ENCODE data around the gene SLC16A12. TPM values are rescaled to one million over a fixed set of nuclear protein-coding genes. Genes with fewer than 3 reads are reported as not detected.
A peak's percentile ranks its signal among the peaks of the same experiment; 100 is the strongest.

Gene SLC16A12
- total and polyA plus RNA-seq, 2 experiments from 2014 or later: 5.7 to 5.9 TPM

DNA sequence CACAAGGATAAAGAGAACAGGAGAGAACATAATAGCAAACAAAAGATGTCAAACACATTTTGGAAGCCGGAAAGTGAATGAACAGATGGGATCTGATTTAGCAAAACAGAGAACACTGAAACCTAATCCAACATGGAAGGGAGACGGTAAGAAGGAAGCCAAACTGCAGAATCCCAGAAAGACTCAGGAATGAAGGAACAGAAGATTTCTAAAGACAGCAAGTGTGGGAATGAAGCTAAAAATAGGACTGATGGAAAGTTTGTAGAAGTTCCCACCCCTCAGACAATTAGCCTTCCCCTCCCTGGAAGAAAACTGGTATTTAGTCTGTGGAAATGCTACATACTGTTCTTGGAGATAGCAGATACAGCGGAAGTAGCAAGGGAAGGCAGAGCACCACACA lies 40.8 kb downstream of the SLC16A12 start:
- no peaks in the 10 kb centered on the region for H3K9me3 ChIP-seq (ENCODE audit: low read depth)
- DNase-seq (ENCODE audit: low spot score): no peak
- no peaks in the 10 kb centered on the region for H4K20me1 ChIP-seq (ENCODE audit: insufficient read depth, poor library complexity, severe bottlenecking)
- no peaks in the 10 kb centered on the region for H3K79me2 ChIP-seq
- H2AFZ ChIP-seq: peak overlapping the region; percentile 31
- H3K4me3 ChIP-seq: no peak overlapping the region
- peaks cover 7% of the 10 kb centered on the region for H3K4me1 ChIP-seq (ENCODE audit: insufficient read depth)
- TF ChIP-seq EZH2 (IDR thresholded peaks at IDR 0.05; ENCODE audit: borderline replicate concordance): no peak
- no peaks in the 10 kb centered on the region for H3K27me3 ChIP-seq
- no peaks in the 10 kb centered on the region for H3K36me3 ChIP-seq (replicated peaks; ENCODE audit: insufficient read depth, low read depth)
- 78% methylated on average over 3 of the region's 3 CpGs for WGBS (ENCODE audit: low lambda C conversion rate, missing lambda C conversion rate)
- H3K9me2 ChIP-seq (replicated peaks; ENCODE audit: insufficient read depth): no peaks in the 10 kb centered on the region
- no peak overlapping the region for H3K4me2 ChIP-seq
- peak overlapping the region; percentile 40 for H3K27ac ChIP-seq

DNA sequence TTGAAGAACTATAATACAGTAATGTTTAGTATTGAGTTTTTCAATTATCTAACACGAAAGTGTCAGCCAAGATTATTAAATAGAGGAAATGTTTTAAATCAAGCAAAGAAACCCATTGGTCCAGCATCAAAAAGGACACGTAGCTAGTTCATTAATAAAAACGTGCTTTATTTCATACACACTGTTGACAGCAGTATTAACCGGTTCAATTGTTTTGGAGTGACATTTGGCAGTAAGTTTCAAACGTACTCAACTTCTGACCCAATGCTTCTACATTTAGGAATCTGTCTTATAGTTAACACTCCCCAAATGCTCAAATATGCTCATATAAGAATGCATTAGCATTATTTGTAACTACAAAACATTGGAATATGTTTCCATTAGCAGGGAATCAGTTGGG lies 41.3 kb downstream of the SLC16A12 start:
- H3K27ac ChIP-seq: peak overlapping the region; percentile 40
- H3K4me1 ChIP-seq (ENCODE audit: insufficient read depth): peaks cover 7% of the 10 kb centered on the region
- no peaks in the 10 kb centered on the region for H3K9me2 ChIP-seq (replicated peaks; ENCODE audit: insufficient read depth)
- H4K20me1 ChIP-seq (ENCODE audit: insufficient read depth, poor library complexity, severe bottlenecking): no peaks in the 10 kb centered on the region
- no peaks in the 10 kb centered on the region for H3K36me3 ChIP-seq (replicated peaks; ENCODE audit: insufficient read depth, low read depth)
- peak overlapping the region; percentile 31 for H2AFZ ChIP-seq
- DNase-seq (ENCODE audit: low spot score): no peak
- WGBS (ENCODE audit: low lambda C conversion rate, missing lambda C conversion rate): 86% methylated on average over 5 of the region's 5 CpGs
- TF ChIP-seq, protein P1, sequence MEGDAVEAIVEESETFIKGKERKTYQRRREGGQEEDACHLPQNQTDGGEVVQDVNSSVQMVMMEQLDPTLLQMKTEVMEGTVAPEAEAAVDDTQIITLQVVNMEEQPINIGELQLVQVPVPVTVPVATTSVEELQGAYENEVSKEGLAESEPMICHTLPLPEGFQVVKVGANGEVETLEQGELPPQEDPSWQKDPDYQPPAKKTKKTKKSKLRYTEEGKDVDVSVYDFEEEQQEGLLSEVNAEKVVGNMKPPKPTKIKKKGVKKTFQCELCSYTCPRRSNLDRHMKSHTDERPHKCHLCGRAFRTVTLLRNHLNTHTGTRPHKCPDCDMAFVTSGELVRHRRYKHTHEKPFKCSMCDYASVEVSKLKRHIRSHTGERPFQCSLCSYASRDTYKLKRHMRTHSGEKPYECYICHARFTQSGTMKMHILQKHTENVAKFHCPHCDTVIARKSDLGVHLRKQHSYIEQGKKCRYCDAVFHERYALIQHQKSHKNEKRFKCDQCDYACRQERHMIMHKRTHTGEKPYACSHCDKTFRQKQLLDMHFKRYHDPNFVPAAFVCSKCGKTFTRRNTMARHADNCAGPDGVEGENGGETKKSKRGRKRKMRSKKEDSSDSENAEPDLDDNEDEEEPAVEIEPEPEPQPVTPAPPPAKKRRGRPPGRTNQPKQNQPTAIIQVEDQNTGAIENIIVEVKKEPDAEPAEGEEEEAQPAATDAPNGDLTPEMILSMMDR (IDR thresholded peaks at IDR 0.05; ENCODE audit: poor library complexity): no peak
- TF ChIP-seq EZH2phosphoT487 (IDR thresholded peaks at IDR 0.05; ENCODE audit: low read depth, severe bottlenecking, unreplicated experiment) (no peak), EZH2 (IDR thresholded peaks at IDR 0.05; ENCODE audit: borderline replicate concordance) (no peak)
- H3K27me3 ChIP-seq: no peaks in the 10 kb centered on the region
- no peak overlapping the region for H3K4me3 ChIP-seq
- H3K79me2 ChIP-seq: no peaks in the 10 kb centered on the region
- no peak overlapping the region for H3K4me2 ChIP-seq
- no peaks in the 10 kb centered on the region for H3K9me3 ChIP-seq (ENCODE audit: low read depth)

DNA sequence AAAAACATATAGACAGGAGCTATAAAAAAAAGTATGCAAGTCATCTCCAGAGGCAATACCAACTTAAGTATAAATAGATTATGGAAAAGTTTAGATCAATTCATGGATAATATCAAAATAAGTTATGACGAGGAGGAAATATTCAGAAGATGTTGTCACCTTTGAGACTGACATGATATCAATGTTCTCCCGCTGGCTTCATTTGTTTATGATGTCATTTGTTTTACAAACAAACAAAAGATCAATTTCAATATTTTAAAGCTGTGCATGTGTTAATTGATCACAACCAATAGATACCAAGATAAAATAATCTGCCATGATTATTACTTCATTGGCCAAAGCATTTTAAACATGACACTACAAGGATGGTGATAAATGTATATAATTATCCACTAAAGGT lies 43.5 kb downstream of the SLC16A12 start:
- Histone ChIP-seq H3K27me3 (no peaks in the 10 kb centered on the region), H3K79me2 (no peaks in the 10 kb centered on the region), H3K4me2 (no peak overlapping the region), H3K4me3 (no peak overlapping the region), H4K20me1 (ENCODE audit: insufficient read depth, poor library complexity, severe bottlenecking) (no peaks in the 10 kb centered on the region), H2AFZ (no peak overlapping the region), H3K9me2 (replicated peaks; ENCODE audit: insufficient read depth) (no peaks in the 10 kb centered on the region), H3K27ac (no peak overlapping the region), H3K36me3 (replicated peaks; ENCODE audit: insufficient read depth, low read depth) (no peaks in the 10 kb centered on the region), H3K9me3 (ENCODE audit: low read depth) (no peaks in the 10 kb centered on the region), H3K4me1 (ENCODE audit: insufficient read depth) (peaks cover 7% of the 10 kb centered on the region)
- 93% methylated on average over 2 of the region's 2 CpGs for WGBS (ENCODE audit: low lambda C conversion rate, missing lambda C conversion rate)
- DNase-seq (ENCODE audit: low spot score): no peak
- TF ChIP-seq, protein P1 (IDR thresholded peaks at IDR 0.05; ENCODE audit: poor library complexity): no peak
- no peak for TF ChIP-seq EZH2phosphoT487 (IDR thresholded peaks at IDR 0.05; ENCODE audit: low read depth, severe bottlenecking, unreplicated experiment)
- no peak for TF ChIP-seq EZH2 (IDR thresholded peaks at IDR 0.05; ENCODE audit: borderline replicate concordance)

DNA sequence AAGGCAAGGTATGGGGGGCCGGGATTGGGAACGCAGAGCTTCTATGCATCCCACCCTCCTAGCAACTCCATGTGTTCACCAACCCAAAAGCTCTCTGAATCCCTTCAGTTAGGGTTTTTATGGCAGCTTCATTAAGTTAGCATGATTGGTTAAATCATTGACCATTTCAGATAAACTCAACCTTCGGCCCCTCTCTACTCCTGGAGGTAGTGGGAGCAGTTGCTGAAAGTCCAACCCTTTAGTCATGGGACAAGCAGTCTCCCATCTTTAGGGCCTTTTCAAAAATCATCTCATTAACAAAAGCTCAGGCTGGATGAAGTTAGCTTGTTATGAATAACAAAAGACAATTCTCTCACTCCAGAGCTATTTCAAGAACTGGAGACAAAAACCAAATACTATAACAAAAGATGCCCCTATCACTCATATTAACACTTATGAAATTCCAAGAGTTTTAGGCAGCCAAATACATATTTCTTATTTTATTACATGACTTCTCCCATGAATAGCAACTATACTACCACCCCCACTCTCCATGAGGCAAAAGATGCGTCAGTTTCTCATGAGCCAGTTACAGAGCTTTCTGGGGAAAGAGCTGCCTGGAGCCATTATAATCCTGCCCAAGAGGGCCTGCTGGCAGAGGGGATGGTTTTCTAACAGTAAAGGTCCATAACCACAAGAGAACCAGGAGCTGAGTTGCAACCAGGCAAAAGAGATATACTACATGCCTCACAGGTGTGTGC lies 44.6 kb downstream of the SLC16A12 start:
- H3K36me3 ChIP-seq (replicated peaks; ENCODE audit: insufficient read depth, low read depth): no peaks in the 10 kb centered on the region
- no peaks in the 10 kb centered on the region for H4K20me1 ChIP-seq (ENCODE audit: insufficient read depth, poor library complexity, severe bottlenecking)
- TF ChIP-seq, protein P1 (IDR thresholded peaks at IDR 0.05; ENCODE audit: poor library complexity): no peak
- TF ChIP-seq EZH2phosphoT487 (IDR thresholded peaks at IDR 0.05; ENCODE audit: low read depth, severe bottlenecking, unreplicated experiment) (no peak), EZH2 (IDR thresholded peaks at IDR 0.05; ENCODE audit: borderline replicate concordance) (no peak)
- no peaks in the 10 kb centered on the region for H3K9me3 ChIP-seq (ENCODE audit: low read depth)
- DNase-seq (ENCODE audit: low spot score): no peak
- H3K4me1 ChIP-seq (ENCODE audit: insufficient read depth): peaks cover 7% of the 10 kb centered on the region
- no peaks in the 10 kb centered on the region for H3K9me2 ChIP-seq (replicated peaks; ENCODE audit: insufficient read depth)
- H3K79me2 ChIP-seq: no peaks in the 10 kb centered on the region
- no peak overlapping the region for H2AFZ ChIP-seq
- 86% methylated on average over 4 of the region's 4 CpGs for WGBS (ENCODE audit: low lambda C conversion rate, missing lambda C conversion rate)
- no peak overlapping the region for H3K4me3 ChIP-seq
- no peak overlapping the region for H3K4me2 ChIP-seq
- H3K27ac ChIP-seq: peak overlapping the region; percentile 2
- no peaks in the 10 kb centered on the region for H3K27me3 ChIP-seq

Measured in hepatocyte (in vitro differentiated cells).